GM23248 (cell line): Measurements from ENCODE around the gene GLRX5. TPM values are rescaled to one million over a fixed set of nuclear protein-coding genes. Genes with fewer than 3 reads are reported as not detected.

Source experiments
- DNase-seq: peaks from one replicate; pipeline ENCODE4 v3.0.0-alpha.2; 2015
- H2AFZ ChIP-seq: fragments of 200-600 bp; sonication (generic); 2 replicates; pipeline ENCODE4 v1.6.1; 2016; ENCODE audit warnings: antibody characterized with exemption
- H3F3A ChIP-seq: fragments of 200-600 bp; sonication (generic); 2 replicates; pipeline ENCODE4 v1.6.1; 2016; ENCODE audit warnings: mild to moderate bottlenecking, antibody characterized with exemption, mixed run types; ENCODE audit not compliant: insufficient read depth
- H3K27ac ChIP-seq: fragments of 200-600 bp; sonication (generic); 2 replicates; pipeline ENCODE4 v1.5.1; 2016; ENCODE audit warnings: mild to moderate bottlenecking
- H3K27me3 ChIP-seq: fragments of 200-600 bp; sonication (generic); replicated peaks from 2 replicates; pipeline ENCODE4 v1.6.1; 2016; ENCODE audit warnings: mild to moderate bottlenecking; ENCODE audit not compliant: insufficient read depth
- H3K36me3 ChIP-seq: fragments of 200-600 bp; sonication (generic); 2 replicates; pipeline ENCODE4 v1.6.1; 2016; ENCODE audit warnings: low read depth, mild to moderate bottlenecking
- H3K4me1 ChIP-seq: fragments of 200-600 bp; sonication (generic); 2 replicates; pipeline ENCODE4 v1.6.1; 2016; ENCODE audit warnings: mild to moderate bottlenecking; ENCODE audit not compliant: insufficient read depth
- H3K4me2 ChIP-seq: fragments of 200-600 bp; sonication (generic); one replicate; pipeline ENCODE4 v1.6.1; 2016; ENCODE audit warnings: mild to moderate bottlenecking; ENCODE audit not compliant: unreplicated experiment
- H3K4me3 ChIP-seq: fragments of 200-600 bp; sonication (generic); 2 replicates; pipeline ENCODE4 v1.5.1; 2016; ENCODE audit warnings: mild to moderate bottlenecking
- H3K79me2 ChIP-seq: fragments of 200-600 bp; sonication (generic); 2 replicates; pipeline ENCODE4 v1.6.1; 2016; ENCODE audit warnings: mild to moderate bottlenecking; ENCODE audit not compliant: insufficient read depth
- H3K9ac ChIP-seq: fragments of 200-600 bp; sonication (generic); 2 replicates; pipeline ENCODE4 v1.6.1; 2016; ENCODE audit warnings: mild to moderate bottlenecking
- H3K9me2 ChIP-seq: fragments of 200-600 bp; sonication (generic); 2 replicates; pipeline ENCODE4 v1.6.1; 2016; ENCODE audit warnings: mixed run types, mild to moderate bottlenecking, moderate library complexity; ENCODE audit not compliant: insufficient read depth
- H3K9me3 ChIP-seq: fragments of 200-600 bp; sonication (generic); one replicate; pipeline ENCODE4 v1.6.1; 2017; ENCODE audit warnings: low read depth
- H4K20me1 ChIP-seq: fragments of 200-600 bp; sonication (generic); 2 replicates; pipeline ENCODE4 v1.6.0; 2016; ENCODE audit not compliant: insufficient read depth
- EZH2 ChIP-seq: fragments of 200-600 bp; sonication (generic); IDR thresholded peaks from 2 replicates; pipeline ENCODE4 v1.6.1; 2018; ENCODE audit warnings: antibody characterized with exemption, mild to moderate bottlenecking; ENCODE audit not compliant: insufficient read depth, poor library complexity, severe bottlenecking
- EZH2phosphoT487 ChIP-seq: fragments of 200-600 bp; sonication (generic); IDR thresholded peaks from 2 replicates; pipeline ENCODE4 v1.6.1; 2018; ENCODE audit warnings: antibody characterized with exemption, moderate library complexity, mild to moderate bottlenecking, low read depth; ENCODE audit not compliant: insufficient read depth
- WGBS, 2 experiments: methylation state at CpG; one replicate each; pipeline ENCODE4 v1.1.6; 2015 to 2017; ENCODE audit warnings: low lambda C conversion rate in 2 of 2, low coverage in 1 of 2; ENCODE audit errors: missing lambda C conversion rate in 2 of 2; 5-methylcytosine and 5-hydroxymethylcytosine counted together
- in situ Hi-C: fragments of 300-500 bp; cut with MboI; formaldehyde crosslinking; loops from 2 replicates; pipeline ENCODE4 v1.15.0; 2020
- polyA plus RNA-seq: library from polyadenylated mRNA; unstranded; fragments of >200 nt; fragmentation: Nextera tagmentation; extraction: Ambion mirVana; gene quantifications from 2 replicates; pipeline ENCODE4 v1.2.1, GENCODE V29; 2016
- total RNA-seq: library from RNA; depleted of rRNA; stranded (reverse); fragments of >200 nt; shearing (Covaris generic); gene quantifications from 2 replicates; pipeline ENCODE4 v1.2.3, GENCODE V29; 2014; rRNA removed

GLRX5 gene
- total RNA-seq (38.6 and 46.0 TPM in 2 replicates), polyA plus RNA-seq (48.7 and 48.9 TPM in 2 replicates)

DNA sequence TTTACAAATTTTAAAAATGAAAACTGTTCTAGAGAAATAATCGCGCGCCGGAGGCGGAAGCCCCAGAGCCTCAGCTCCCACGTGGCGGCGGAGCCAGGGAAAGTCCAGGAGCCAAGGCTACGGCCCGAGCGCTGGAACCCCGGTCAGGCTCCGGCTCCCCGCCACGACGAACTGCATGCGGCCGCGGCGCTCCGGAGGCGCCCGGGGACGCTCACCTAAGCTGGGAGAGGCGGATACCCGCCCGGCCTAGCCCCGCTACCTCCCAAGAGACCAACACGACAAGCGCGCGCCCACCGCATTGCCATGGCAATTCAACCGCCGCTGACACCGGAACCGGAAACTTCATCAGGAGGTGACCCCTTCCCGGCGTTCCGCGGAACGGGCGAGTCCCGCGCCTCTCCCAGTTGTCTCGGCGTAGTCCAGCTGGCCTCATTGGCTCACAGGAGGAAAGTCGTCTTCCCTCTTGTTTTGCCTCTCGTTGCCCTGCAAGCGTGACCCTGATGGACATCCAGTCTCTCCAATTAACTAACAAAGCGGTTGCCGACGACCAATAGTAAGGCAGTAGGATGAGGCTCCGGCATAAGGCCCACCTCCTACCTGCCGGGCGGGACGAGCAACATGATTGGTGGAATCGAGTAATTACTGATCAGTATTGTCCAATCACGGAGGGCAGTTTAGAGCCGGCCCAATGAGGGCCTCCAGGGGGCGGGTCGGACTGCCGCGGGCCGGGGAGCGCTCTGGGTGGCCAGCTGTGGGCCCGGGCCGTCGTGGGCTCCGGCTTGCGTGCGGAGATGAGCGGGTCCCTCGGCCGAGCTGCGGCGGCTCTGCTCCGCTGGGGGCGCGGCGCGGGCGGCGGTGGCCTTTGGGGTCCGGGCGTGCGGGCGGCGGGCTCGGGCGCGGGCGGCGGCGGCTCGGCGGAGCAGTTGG, at the start of gene GLRX5:
Gene GLRX5 (plus strand): TSS at position 752 of the 927 bp plus-strand sequence. CDS start 40 bp downstream, at position 792.
- no peaks in the 10 kb centered on the region for H3K27me3 ChIP-seq
- peak within 1 kb of the TSS; percentile 98 for H3K4me2 ChIP-seq
- DNase-seq: peak; percentile 99
- 0 out of 2 replicates have a peak, but pooled peaks cover 5% of the 10 kb centered on the region for H4K20me1 ChIP-seq
- no peaks in the 10 kb centered on the region; the same call in 1 of the 2 replicates for H3K36me3 ChIP-seq
- H3K79me2 ChIP-seq: peaks cover 91% of the 10 kb centered on the region
- peak within 1 kb of the TSS; percentile 75 for H2AFZ ChIP-seq
- peak within 1 kb of the TSS; percentile 93 for H3K9ac ChIP-seq
- no peaks in the 10 kb centered on the region for H3K9me2 ChIP-seq
- in situ Hi-C loops: loop anchor here (25.0 kb wide), 1 partner anchor 753 kb away; no protein-coding TSS in a partner anchor
- H3K4me3 ChIP-seq: peak within 1 kb of the TSS; percentile 83
- peak within 1 kb of the TSS; percentile 87 for H3K27ac ChIP-seq
- WGBS, 2 experiments: 1 to 2% methylated on average over 72 to 89 of the region's 97 CpGs
- H3K4me1 ChIP-seq: peaks cover 49% of the 10 kb centered on the region
- TF ChIP-seq EZH2 (no peak), EZH2phosphoT487 (no peak)
- peaks cover 32% of the 10 kb centered on the region for H3F3A ChIP-seq
- H3K9me3 ChIP-seq: no peaks in the 10 kb centered on the region

DNA sequence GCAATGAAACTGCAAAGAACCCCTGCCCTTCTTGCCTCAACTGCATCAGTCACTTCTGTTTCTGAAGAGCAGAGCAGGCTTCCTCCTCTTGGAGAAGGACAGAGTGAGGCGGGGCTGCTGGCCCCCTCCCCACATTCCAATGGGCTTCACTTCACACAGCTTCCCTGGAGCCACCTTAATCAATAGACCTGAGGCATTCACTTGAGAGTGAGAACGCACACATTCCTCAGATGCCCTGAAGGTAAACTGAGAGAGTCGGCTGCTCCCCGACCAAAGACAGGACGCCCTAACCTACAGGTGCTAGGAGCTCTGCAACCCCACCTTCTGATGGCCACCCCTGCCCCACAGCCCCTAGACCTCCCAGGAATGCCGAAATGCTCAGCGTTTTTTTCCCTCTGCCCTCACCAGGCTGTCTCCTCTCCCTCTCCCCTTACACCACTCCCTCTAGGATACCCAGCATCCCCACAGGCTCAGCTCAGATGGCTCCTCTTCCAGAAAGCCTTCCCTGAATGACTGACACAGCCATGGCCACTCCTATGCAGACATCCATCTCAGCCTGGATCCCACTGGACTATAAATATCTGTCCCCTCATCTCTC, 49.5 kb upstream of the GLRX5 start:
- Histone ChIP-seq H3K79me2 (no peaks in the 10 kb centered on the region), H3K9ac (no peak overlapping the region), H3K4me2 (no peak overlapping the region), H3K4me3 (no peak overlapping the region), H3K36me3 (no peaks in the 10 kb centered on the region), H3K27me3 (no peaks in the 10 kb centered on the region), H3F3A (peaks cover 15% of the 10 kb centered on the region), H3K4me1 (peaks cover 18% of the 10 kb centered on the region), H4K20me1 (no peaks in the 10 kb centered on the region), H3K9me3 (no peaks in the 10 kb centered on the region), H2AFZ (no peak overlapping the region), H3K27ac (no peak overlapping the region), H3K9me2 (no peaks in the 10 kb centered on the region)
- DNase-seq: no peak
- 85 to 96% methylated on average over 6 to 7 of the region's 7 CpGs for WGBS, 2 experiments
- in situ Hi-C loops: no loop called here
- TF ChIP-seq EZH2phosphoT487 (no peak), EZH2 (no peak)

- Histone ChIP-seq H3K4me3 (no peak overlapping the region), H3K9me3 (no peaks in the 10 kb centered on the region), H3F3A (peaks cover 7% of the 10 kb centered on the region; the same call in 1 of the 2 replicates), H3K9ac (no peak overlapping the region), H3K79me2 (no peaks in the 10 kb centered on the region), H3K9me2 (no peaks in the 10 kb centered on the region), H3K27ac (no peak overlapping the region), H3K36me3 (no peaks in the 10 kb centered on the region), H3K4me1 (peaks cover 20% of the 10 kb centered on the region), H3K4me2 (no peak overlapping the region), H3K27me3 (no peaks in the 10 kb centered on the region), H4K20me1 (no peaks in the 10 kb centered on the region), H2AFZ (no peak overlapping the region)
- in situ Hi-C loops: no loop called here
- TF ChIP-seq EZH2 (no peak), EZH2phosphoT487 (no peak)
- 90 to 92% methylated on average over 15 of the region's 15 CpGs for WGBS, 2 experiments
- no peak for DNase-seq
Observed at GRCh38 chr14:95486875-95487668, 47.8 kb upstream of the GLRX5 start.

GRCh38 chr14:95487669-95488084, 47.2 kb upstream of the GLRX5 start:
- H3K79me2 ChIP-seq: no peaks in the 10 kb centered on the region
- TF ChIP-seq EZH2phosphoT487 (no peak), EZH2 (no peak)

More at GRCh38 chr14:95487669-95488084, 47.2 kb upstream of the GLRX5 start:
- Histone ChIP-seq H3K4me1 (peaks cover 18% of the 10 kb centered on the region), H3K27me3 (no peaks in the 10 kb centered on the region), H3K4me2 (no peak overlapping the region), H3K4me3 (no peak overlapping the region), H2AFZ (no peak overlapping the region), H3F3A (peaks cover 7% of the 10 kb centered on the region; the same call in 1 of the 2 replicates), H3K27ac (no peak overlapping the region), H3K36me3 (no peaks in the 10 kb centered on the region), H4K20me1 (no peaks in the 10 kb centered on the region), H3K9me3 (no peaks in the 10 kb centered on the region), H3K9ac (no peak overlapping the region), H3K9me2 (no peaks in the 10 kb centered on the region)
- in situ Hi-C loops: no loop called here
- no peak for DNase-seq
- WGBS, 2 experiments: 79 to 80% methylated on average over 3 of the region's 3 CpGs
